KOPT-K1 (cell line): ENCODE results near the gene CAMTA1.

Source experiments
- H3K27ac ChIP-seq: fragments of 200-600 bp; sonication (generic); 2 replicates; pipeline ENCODE4 v1.5.1; 2016; ENCODE audit warnings: antibody characterized with exemption, mild to moderate bottlenecking, low read depth, low read length; ENCODE audit not compliant: poor library complexity, severe bottlenecking
- H3K36me3 ChIP-seq: fragments of 200-600 bp; sonication (generic); 2 replicates; pipeline ENCODE4 v1.5.1; 2017; ENCODE audit warnings: antibody characterized with exemption, mild to moderate bottlenecking, low read length, moderate library complexity; ENCODE audit not compliant: insufficient read depth
- H3K9me3 ChIP-seq: fragments of 200-600 bp; sonication (generic); 2 replicates; pipeline ENCODE4 v1.5.1; 2017; ENCODE audit warnings: antibody characterized with exemption, low read length, mild to moderate bottlenecking; ENCODE audit not compliant: insufficient read depth, poor library complexity, severe bottlenecking

The CAMTA1 gene

GRCh38 chr1:7755448-7755847 lies 970.2 kb downstream of the CAMTA1 start:
- H3K36me3 ChIP-seq: no peaks in the 10 kb centered on the region
- no peaks in the 10 kb centered on the region for H3K9me3 ChIP-seq
- H3K27ac ChIP-seq: no peak overlapping the region

GRCh38 chr1:7760245-7760644 lies 975.0 kb downstream of the CAMTA1 start:
- no peaks in the 10 kb centered on the region for H3K36me3 ChIP-seq
- H3K27ac ChIP-seq: no peak overlapping the region
- H3K9me3 ChIP-seq: no peaks in the 10 kb centered on the region

- Histone ChIP-seq H3K9me3 (no peaks in the 10 kb centered on the region), H3K27ac (no peak overlapping the region), H3K36me3 (no peaks in the 10 kb centered on the region)
Measured at GRCh38 chr1:7761103-7761502, 975.8 kb downstream of the CAMTA1 start.

GRCh38 chr1:7767176-7767575 lies 981.9 kb downstream of the CAMTA1 start:
- Histone ChIP-seq H3K9me3 (no peaks in the 10 kb centered on the region), H3K27ac (no peak overlapping the region), H3K36me3 (no peaks in the 10 kb centered on the region)

GRCh38 chr1:7768583-7768982 lies 983.3 kb downstream of the CAMTA1 start:
- Histone ChIP-seq H3K36me3 (peaks cover 8% of the 10 kb centered on the region; the same call in 1 of the 2 replicates), H3K27ac (no peak overlapping the region)

GRCh38 chr1:7769673-7770412 lies 984.6 kb downstream of the CAMTA1 start:
- Histone ChIP-seq H3K9me3 (no peaks in the 10 kb centered on the region), H3K36me3 (peaks cover 18% of the 10 kb centered on the region), H3K27ac (no peak overlapping the region)

More at GRCh38 chr1:7768583-7768982, 983.3 kb downstream of the CAMTA1 start:
- no peaks in the 10 kb centered on the region for H3K9me3 ChIP-seq

- Histone ChIP-seq H3K9me3 (no peaks in the 10 kb centered on the region), H3K27ac (no peak overlapping the region), H3K36me3 (peaks cover 19% of the 10 kb centered on the region)
Measured at GRCh38 chr1:7770669-7770996, 985.4 kb downstream of the CAMTA1 start.

GRCh38 chr1:7770997-7771822 lies 986.0 kb downstream of the CAMTA1 start, which contains the start of gene VAMP3:
TSS of gene VAMP3 (plus strand) at chr1:7771296. CDS start at chr1:7771384, 88 bp downstream.
- Histone ChIP-seq H3K27ac (peak within 1 kb of the TSS; percentile 59), H3K36me3 (peaks cover 20% of the 10 kb centered on the region), H3K9me3 (no peaks in the 10 kb centered on the region)

- H3K27ac ChIP-seq: peak overlapping the region; percentile 59
- H3K9me3 ChIP-seq: no peaks in the 10 kb centered on the region
Measured at GRCh38 chr1:7771823-7772299, 986.6 kb downstream of the CAMTA1 start.

GRCh38 chr1:7777591-7777990 lies 992.3 kb downstream of the CAMTA1 start:
- H3K36me3 ChIP-seq: peaks cover 71% of the 10 kb centered on the region
- H3K27ac ChIP-seq: no peak overlapping the region
- no peaks in the 10 kb centered on the region for H3K9me3 ChIP-seq

More at GRCh38 chr1:7771823-7772299, 986.6 kb downstream of the CAMTA1 start:
- H3K36me3 ChIP-seq: peaks cover 27% of the 10 kb centered on the region

- Histone ChIP-seq H3K9me3 (no peaks in the 10 kb centered on the region), H3K27ac (no peak overlapping the region), H3K36me3 (peaks cover 67% of the 10 kb centered on the region)
Measured at GRCh38 chr1:7778133-7778628, 992.9 kb downstream of the CAMTA1 start.

GRCh38 chr1:7780976-7781375 lies 995.7 kb downstream of the CAMTA1 start:
- Histone ChIP-seq H3K27ac (no peak overlapping the region), H3K36me3 (peaks cover 52% of the 10 kb centered on the region), H3K9me3 (no peaks in the 10 kb centered on the region)

GRCh38 chr1:7781501-7781900 lies 996.2 kb downstream of the CAMTA1 start:
- Histone ChIP-seq H3K9me3 (no peaks in the 10 kb centered on the region), H3K27ac (no peak overlapping the region), H3K36me3 (peaks cover 48% of the 10 kb centered on the region)

- Histone ChIP-seq H3K27ac (no peak overlapping the region), H3K36me3 (peaks cover 43% of the 10 kb centered on the region), H3K9me3 (no peaks in the 10 kb centered on the region)
Measured at GRCh38 chr1:7781923-7782495, 996.8 kb downstream of the CAMTA1 start.

GRCh38 chr1:7783178-7783711 lies 998.0 kb downstream of the CAMTA1 start:
- no peak overlapping the region for H3K27ac ChIP-seq

More at GRCh38 chr1:7783178-7783711, 998.0 kb downstream of the CAMTA1 start:
- no peaks in the 10 kb centered on the region for H3K9me3 ChIP-seq
- peaks cover 30% of the 10 kb centered on the region for H3K36me3 ChIP-seq
